Lower leg skin (tissue), 3 donors: ENCODE measurements around the gene ERG.

Experiments used
- CTCF ChIP-seq, 3 donors: fragments of 450-650 bp; IDR thresholded peaks; one replicate each; pipeline ENCODE4 v1.5.1; 2016; ENCODE audit warnings: antibody characterized with exemption in 3 of 3, mild to moderate bottlenecking in 3 of 3, moderate library complexity in 2 of 3
- POLR2A ChIP-seq, 2 donors: fragments of 450-650 bp; IDR thresholded peaks; one replicate each; pipeline ENCODE4 v1.6.1; 2016 to 2017; ENCODE audit warnings: antibody characterized with exemption in 2 of 2, mild to moderate bottlenecking in 1 of 2, moderate library complexity in 1 of 2

DNA sequence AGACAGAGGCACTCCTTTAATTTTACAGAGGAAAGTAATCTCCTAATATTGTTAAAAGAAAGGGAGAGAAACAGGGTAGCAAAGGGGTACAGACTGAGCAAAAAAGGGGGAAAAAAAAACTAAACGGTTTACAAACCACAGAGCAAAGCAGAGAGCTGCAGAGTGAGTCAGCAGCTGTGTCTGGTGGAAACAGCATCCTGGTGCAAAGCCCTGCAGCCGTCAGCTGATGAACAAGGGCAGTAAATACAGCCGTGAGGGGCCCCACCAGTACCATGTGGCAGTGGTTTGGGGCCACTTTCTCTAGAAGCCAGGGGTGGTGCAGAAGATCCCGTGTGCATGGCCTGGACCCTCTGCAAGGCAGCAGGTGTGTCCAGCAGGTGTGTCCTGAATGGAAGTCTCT lies 111.3 kb downstream of the ERG start:
- no peak for TF ChIP-seq CTCF (IDR thresholded peaks at IDR 0.05)
- no peak for TF ChIP-seq POLR2A (IDR thresholded peaks at IDR 0.05)
